Limb (tissue), 2 donors: ENCODE results near the gene PTCH1.

Source experiments
- DNase-seq, 2 donors: peaks; one replicate each; pipeline ENCODE4 v3.0.0-alpha.2; 2016; ENCODE audit errors: extremely low spot score in 2 of 2

The PTCH1 gene

DNA sequence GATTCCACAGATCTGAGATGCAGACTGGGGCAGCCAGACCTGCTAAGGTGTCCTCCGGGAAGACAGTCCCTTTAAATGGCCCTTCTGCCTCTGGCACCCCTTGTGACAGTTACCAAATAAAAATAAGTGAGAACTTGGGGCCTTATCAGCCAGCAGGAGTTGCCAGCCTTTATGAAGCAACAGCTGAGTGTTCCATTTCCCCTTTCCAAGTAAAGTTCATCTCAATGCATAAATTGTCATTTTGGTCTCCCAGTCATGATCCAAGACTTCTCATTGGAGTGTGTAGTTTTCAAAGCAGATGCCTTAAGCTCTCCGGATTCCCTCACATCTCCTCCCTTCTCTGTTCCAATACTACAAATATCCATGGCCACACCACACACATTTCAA lies 4.1 kb downstream of the PTCH1 start:
- DNase-seq, result no peak

GRCh38 chr9:95511952-95512708 lies 4.6 kb downstream of the PTCH1 start:
- DNase-seq, result peak in 1 of 2 donors; percentile 47

DNA sequence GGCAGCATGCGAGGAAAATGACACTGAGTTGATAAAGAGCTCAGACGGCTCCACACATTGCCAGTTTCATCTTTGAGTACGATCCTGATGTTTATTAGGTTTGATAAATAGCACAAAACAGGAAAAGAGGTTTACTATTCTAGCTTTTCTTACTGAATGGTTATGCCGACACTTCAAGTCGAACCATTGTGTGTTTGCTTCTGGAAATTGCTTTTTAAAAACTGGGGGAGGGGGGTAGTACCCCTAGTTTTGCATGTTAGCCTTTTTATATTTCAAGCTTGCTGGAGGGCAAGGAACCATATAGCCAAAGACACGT lies 5.2 kb downstream of the PTCH1 start:
- DNase-seq, result no peak

DNA sequence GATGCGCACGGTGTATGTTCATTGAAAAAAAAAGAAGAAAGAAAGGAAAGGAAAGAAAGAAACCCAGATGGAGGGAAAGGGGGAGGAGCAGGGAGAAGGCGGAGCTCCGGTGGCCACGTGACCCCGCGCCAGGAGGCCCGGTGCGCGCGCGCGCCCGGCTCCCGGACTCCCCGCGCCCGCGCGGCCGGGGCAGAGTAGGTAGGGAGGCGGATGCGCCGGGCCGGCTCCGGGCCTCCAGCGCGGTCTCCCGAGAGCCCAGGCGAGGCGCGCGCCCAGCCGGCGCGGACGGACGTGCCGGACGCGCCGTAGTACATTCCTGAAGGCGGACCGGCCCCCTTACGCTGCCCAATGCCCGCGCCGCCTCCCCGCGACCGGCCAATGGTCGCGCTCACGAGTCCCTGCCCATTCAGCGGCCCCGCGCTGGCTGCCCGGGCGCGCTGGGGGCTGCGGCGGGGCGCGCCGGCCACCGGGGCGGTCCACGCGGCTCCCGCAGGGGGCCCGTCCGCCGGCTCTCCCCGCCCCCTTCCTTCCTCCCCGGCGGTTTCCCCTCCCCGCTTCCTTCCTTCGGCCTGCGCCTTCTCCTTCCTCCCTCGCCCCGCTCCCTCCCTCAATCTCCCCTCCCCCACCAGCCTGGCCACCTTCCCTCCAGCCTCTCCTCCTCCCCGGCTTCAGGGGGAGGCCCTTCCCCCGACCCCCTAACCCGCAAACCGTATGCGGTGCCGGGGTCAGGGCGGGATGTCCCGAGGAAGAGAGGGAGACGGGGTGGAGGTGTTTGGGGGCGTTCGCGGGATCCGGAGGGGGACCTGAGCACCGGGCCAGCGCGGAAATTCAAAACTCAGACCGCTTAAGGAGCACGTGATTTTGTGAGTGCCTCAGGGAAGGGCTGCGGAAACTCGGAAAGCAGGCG lies 5.8 kb downstream of the PTCH1 start:
- peak; percentile 95 to 96 for DNase-seq

DNA sequence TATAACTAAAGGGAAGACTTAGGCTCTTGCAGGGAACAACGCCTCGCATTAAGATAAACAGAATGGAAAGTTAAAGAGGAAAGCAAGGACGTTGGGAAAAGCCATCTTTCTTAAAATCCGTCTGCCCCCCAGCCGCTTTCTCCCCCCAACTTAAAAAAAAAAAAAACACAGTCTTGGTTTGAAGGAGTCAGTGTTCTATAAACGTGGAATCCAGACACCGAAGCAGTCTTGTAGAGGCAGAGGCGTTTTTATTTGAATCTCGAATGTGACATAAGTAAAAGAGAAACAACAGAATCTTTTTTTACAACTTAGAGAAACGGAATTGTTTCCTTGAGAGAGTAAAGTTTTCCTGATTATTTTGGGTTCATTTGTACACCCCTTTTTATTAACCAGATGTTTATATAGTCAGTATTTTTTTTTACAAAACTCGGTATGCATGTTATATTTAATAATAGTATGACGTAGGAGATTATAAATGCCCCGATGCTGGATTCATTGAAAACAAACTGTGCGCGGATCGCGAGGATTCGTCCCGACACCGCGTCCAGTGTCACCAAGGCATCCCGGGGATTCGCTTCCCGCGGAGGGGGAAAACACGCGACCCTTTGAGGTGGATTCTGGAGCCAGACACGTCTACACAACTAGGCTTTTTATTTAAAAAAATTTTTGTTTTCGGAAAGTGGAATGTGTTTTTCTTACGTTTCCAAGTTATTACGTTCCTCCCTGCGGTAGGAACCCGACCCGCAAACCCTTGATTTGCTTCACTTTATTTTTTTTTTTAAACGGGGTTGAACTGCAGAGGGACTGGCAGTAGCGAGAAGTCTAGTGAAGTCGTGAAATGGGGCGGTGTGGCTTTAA lies 6.7 kb downstream of the PTCH1 start:
- DNase-seq, result peak in 1 of 2 donors; percentile 67

DNA sequence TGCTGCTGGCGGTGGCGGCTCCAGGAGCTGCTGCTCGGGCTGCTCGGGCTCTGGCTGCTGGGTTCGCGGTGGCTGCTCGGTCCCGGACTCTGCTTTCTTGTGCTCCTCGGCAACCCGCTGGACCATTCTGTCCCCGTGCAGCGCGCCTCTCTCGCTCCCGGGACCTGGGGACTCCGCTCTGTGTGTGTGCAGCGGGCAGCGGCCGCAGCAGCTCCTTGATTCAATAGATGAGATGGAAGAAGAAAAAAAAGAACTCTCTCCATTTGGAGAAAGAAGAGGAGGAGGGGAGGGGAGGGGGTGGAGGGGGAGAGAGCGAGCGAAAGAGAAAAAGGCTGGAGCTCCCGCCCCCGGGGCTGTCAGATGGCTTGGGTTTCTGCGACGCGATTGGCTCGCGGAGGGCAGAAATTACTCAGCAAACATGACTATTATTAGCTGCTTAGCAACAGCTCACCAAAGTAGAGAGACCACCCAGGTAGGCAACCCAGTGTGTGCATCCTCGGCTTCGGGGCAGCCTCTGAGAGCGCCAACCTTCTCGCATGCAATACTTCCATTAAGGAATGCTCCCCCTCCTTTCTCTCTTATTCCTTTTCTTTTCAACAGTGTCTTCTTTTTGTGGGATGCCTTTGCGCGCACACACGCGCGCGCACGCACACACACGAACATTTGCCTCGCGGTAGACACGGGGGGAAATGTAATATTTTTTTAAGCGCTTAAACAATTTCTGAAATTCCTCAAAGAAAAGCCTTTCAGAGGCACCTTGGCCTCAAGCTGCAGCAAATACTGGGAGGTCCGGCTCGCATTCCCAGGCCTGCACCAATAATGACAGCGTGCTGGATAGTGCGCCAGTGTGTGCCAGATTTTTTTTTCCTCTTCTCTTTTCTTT lies 7.6 kb downstream of the PTCH1 start:
- peak; percentile 95 to 97 for DNase-seq

GRCh38 chr9:95508242-95508967 lies 8.4 kb downstream of the PTCH1 start:
- peak in 1 of 2 donors; percentile 69 for DNase-seq

DNA sequence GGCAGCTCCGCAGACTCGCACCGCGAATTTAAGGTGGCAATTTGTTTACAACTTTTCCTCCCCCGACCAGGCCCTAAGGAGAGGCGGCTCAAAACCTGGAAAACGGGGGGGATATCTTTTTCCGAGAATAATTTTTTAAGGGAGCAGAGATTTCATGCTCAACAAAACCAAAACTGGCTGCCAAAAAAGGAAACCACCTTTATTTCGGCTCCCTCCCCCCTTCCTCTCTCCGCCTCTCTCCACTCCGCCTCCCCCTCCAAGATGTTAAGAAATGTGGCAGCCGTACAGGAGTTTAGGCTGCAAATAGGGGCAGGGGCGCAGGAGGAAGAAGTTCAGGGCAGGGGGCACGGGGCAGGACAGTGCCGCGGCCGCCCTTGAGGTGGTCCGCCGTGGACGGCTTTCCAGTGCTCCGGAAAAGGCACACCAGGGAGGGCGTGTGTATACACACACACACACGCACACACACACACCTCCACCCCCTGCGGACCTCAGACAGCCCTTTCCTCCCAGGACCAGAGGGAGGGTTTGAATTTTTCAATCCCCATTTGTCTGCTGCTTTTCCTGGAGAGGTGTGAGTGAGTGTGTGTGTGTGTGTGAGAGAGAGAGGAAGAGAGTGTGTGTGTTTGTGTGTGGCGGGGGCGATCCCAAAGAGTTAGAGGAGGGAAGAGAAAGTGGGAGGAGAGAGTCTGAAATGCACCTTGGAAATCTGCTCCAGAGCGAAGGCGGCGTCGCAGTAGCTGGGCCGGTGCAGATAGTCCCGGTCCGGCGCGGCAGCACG lies 9.1 kb downstream of the PTCH1 start:
- peak; percentile 80 to 85 for DNase-seq

DNA sequence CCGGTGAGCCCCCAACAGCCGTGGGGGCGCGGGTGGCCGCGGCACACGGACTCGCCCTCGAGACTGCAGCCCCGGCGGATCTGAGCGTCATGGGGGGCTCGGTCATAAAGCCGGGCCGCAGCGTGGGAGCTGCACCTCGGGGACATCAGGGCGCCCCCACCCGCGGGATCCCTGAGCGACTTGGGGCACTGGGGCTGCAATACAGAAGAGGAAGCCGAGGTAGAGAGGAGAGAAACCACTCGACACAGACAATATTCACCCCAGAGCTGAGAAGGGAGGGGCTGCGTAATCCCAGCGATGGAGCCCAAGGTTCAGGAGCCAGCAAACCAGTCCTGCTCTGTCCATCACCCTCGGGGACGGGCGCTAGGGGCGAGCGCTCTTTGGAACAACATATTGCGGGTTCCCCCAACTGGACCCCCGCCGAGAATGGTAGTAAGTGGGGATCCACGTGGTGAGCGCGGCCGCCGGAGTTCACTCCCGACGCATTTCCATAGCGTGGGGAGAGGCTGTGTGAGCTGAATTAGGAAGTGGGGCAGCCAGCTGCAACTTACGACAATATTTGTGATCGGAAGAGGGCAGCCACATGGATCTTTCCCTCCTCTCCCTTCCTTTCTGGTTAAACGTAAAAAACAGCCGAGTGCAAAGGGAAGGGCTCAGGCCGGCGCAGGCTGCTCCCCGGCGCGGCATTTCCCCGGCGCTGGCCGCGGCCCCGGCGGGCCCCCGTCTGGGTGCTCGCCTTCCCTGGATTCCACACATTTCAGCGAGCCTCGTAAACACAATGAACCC lies 9.9 kb downstream of the PTCH1 start:
- DNase-seq, result peak; percentile 64 to 80

GRCh38 chr9:95506428-95506677 lies 10.4 kb downstream of the PTCH1 start:
- peak in 1 of 2 donors; percentile 71 for DNase-seq

GRCh38 chr9:95505717-95506427 lies 10.9 kb downstream of the PTCH1 start:
- peak; percentile 67 to 89 for DNase-seq

DNA sequence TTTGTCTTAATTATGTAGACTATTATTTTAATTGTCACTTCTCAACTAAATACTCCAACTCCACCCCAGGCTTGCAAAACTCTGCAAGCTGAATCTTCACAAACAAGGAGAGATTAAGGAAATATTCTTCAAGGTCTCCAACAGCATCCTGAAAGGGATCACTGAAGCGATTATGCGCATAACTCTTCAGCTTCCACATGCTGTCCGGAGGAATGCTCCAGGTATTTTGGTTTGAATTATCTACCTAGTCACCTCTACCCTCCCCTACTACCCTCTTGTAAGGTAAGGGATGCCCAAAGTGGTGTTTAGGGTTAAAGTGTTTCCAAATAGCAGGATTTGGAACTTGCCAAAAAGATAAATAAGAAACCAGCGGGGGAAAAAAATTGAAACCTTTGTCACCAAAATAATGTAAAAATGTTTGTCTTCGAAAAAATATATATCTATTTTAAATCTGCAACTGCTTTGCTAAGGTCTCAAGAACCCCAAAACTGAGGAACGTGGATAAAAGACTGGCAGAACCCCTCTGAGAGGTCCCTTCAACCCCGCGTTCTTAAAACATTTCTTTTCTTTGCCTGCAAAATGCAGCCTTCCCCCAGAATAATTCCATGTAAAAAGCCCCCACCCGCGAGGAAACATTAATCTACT lies 11.6 kb downstream of the PTCH1 start:
- no peak for DNase-seq

DNA sequence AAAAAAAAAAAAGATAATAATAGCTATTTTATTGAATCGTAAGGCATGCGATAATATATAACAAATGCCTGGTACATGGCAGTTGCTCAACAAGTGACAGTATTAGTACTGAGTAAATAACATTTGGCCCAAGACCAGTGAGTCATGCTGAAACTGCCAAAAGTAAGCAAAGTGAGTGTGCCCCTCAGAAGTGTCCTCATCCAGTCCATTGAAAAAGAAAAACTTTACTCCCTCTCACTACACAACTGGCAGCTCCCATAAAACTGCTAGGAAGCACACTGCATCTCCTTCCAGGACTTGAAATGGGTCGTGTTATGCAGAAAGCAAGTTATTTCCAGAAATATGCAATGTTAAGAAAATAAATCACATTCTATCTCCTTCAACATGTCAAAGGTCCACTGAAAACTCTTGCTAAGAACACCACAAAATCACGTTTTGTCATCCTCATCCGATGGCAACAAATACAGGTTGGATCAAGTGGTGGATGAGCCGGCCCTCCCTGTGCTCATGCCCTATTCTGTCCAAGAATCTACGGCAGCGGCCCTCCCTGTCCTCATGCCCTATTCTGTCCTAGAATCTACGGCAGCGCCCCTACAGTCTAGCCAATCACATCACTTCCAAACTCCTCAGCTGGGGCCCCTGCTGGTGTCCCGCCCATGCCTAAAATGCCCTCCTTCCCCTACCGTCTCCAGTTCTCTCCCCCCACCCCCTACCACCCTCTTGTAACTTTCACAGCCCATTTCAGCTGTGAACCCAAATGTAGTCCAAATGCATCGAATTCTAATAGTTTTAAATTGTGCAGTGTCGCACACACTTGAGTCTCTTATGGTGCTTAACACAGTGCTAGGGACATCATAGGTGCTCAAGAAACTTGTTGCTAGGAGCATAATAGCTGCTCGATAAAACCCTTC lies 12.5 kb downstream of the PTCH1 start:
- DNase-seq, result peak in 1 of 2 donors; percentile 53

DNA sequence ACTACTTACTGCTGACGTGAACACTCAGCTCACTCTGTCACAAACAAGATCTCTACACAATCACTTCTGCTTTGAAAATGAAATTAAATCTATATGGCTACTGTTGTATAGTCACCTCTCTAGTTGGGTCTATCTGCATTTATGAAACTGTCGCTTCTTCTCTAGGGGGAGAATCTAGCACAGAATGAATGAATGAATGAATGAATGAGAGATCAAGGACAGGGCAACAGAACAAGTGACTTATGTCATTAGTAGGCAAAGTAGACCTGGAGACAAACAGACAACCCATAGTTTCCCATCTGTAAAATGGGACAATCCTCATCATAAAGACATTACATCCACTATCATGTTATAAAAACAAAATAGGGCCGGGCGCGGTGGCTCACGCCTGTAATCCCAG lies 13.4 kb downstream of the PTCH1 start:
- DNase-seq, result no peak

GRCh38 chr9:95502248-95502647 lies 14.5 kb downstream of the PTCH1 start:
- DNase-seq, result no peak

DNA sequence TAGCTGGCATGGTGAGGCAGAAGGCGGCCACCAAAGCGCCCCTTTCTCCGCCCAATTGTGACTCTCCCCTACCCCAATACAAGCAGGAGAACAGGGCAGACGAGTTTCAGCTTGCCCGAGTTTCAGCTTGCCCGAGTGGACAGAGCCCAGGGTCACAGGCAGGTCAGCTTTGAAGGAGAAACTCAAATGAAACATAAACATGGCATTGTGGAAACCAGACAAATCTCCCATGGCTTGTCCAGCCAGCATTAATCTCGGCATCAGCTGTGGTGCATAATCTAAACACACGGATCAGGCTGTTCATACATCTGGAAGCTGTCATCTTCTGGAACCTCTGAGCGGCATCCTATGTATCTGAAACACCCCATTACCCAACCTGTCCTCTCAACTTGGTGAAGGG lies 16.9 kb downstream of the PTCH1 start:
- DNase-seq, result no peak
